Measurements from ENCODE around the gene RPS2.
A peak's percentile ranks its signal among the peaks of the same experiment; 100 is the strongest.

RPS2 gene

DNA sequence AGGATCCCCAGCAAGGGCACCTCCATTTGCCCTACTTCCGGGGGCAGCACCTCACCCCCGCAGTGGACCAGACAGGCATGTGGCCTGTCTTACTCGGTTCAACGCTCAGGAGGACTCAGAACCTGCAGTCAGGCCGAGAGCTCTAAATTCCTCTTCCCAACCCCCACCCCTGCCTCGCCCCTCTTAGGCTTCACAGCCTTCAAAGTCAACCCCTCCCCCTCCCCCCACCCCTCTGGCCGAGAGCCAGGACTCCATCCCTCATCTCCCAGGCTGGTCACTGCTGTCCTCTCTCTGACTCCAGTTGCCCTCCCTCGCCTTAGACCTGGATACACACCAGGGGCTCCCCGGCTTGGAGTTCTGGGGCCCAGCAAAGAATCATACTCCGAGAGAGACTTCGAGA lies 38.4 kb downstream of the RPS2 start (continued):
- no peak for TF ChIP-seq REPIN1 (tag by site-specific recombination; IDR thresholded peaks at IDR 0.05; ENCODE audit: low read depth)
- TF ChIP-seq ZNF10 (tag by site-specific recombination; IDR thresholded peaks at IDR 0.05): no peak

DNA sequence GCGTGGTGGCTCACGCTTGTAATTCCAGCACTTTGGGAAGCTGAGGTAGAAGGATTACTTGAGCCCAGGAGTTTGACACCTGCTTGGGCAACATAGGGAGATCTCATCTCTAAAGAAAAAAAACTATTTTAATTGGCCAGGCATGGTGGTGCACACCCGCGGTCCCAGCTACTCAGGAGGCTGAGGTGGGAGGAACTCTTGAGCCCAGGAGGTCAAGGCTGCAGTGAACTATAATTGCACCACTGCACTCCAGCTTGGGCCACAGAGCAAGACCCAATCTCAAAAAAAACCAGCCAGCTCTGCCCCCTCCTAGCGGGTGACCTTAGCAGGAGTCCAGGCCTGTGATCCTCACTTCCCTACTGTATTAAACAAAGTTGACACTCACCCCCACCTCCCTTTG lies 40.5 kb downstream of the RPS2 start:
- Histone ChIP-seq H3K9me3 (ENCODE audit: control insufficient read depth, insufficient read depth, low read depth, low read length) (no peaks in the 10 kb centered on the region), H3K27ac (ENCODE audit: extremely low read depth, low read depth, low read length) (no peak overlapping the region; the same call in 1 of the 2 replicates), H3K36me3 (ENCODE audit: control insufficient read depth in 2 of 2, insufficient read depth in 1 of 2, low read length in 2 of 2) (no peaks in the 10 kb centered on the region), H3K4me3 (ENCODE audit: low read depth, low read length) (no peak overlapping the region), H3K4me1 (ENCODE audit: control insufficient read depth, insufficient read depth, low read length) (no peaks in the 10 kb centered on the region; the same call in 1 of the 2 replicates)
- CTCF ChIA-PET: interaction anchor here (0.6 to 2.0 kb wide), 19 partner anchors 8 to 678 kb away, joined by 3 to 14 read pairs (median 4); partner anchors contain the start of gene FAHD1
- no peak for TF ChIP-seq OSR2 (tag by site-specific recombination; IDR thresholded peaks at IDR 0.05)
- TF ChIP-seq ZNF830 (tag by site-specific recombination; IDR thresholded peaks at IDR 0.05; ENCODE audit: low read depth): no peak
- peak; percentile 12; the same call in 1 of the 2 replicates for TF ChIP-seq ZIC2 (tag by site-specific recombination; IDR thresholded peaks at IDR 0.05)
- POLR2A ChIA-PET: interaction anchor here (0.8 to 1.7 kb wide), 7 partner anchors 15 to 218 kb away, joined by 3 to 14 read pairs (median 4); partner anchors contain the start of genes MAPK8IP3, MSRB1, NUBP2 and RPS2

DNA sequence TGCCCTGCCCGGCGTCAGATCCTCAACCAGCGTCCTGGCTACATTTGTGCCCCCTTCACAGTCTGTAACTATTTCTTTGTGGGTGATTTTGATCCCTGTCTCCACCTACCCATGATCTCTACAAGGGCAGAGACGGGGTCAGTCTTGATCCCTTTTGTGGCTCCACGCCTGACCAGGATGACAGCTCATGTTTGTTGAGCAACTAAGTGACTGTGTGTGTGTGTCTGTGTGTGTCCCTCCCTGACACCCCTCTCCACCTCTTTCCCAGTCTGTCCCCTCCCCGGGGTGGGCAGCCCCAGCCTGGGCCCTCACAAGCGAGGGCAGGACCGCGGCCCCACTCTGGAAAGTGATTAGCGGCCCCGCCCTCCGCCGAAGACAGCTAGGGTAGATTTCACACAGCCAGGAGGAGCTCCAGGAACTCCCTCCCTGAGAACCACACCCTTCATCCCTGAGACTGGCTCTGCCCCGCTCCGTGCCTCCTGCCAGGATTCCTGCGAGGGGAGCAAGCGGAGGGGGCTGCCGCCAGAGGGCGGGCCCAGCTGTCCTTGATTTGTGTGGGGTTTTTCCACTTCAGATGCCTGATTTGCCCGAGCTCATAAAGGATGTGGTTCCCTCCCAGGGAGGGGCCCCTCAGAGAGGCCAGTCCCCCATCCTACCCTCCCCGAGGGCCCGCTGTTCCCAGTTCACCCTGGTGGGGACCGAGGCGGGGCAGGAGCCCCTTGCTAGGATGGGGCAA lies 41.2 kb downstream of the RPS2 start:
- Histone ChIP-seq H3K27ac (ENCODE audit: extremely low read depth, low read depth, low read length) (no peak overlapping the region; the same call in 1 of the 2 replicates), H3K4me1 (ENCODE audit: control insufficient read depth, insufficient read depth, low read length) (no peaks in the 10 kb centered on the region; the same call in 1 of the 2 replicates), H3K36me3 (ENCODE audit: control insufficient read depth in 2 of 2, insufficient read depth in 1 of 2, low read length in 2 of 2) (no peaks in the 10 kb centered on the region), H3K4me3 (ENCODE audit: low read depth, low read length) (no peak overlapping the region), H3K9me3 (ENCODE audit: control insufficient read depth, insufficient read depth, low read depth, low read length) (no peaks in the 10 kb centered on the region)
- POLR2A ChIA-PET: interaction anchor here (0.8 to 1.7 kb wide), 8 partner anchors 14 to 232 kb away, joined by 3 to 14 read pairs (median 4); partner anchors contain the start of genes MAPK8IP3, MSRB1, NUBP2 and RPS2
- CTCF ChIA-PET: interaction anchor here (0.6 to 2.0 kb wide), 29 partner anchors 9 to 677 kb away, joined by 3 to 14 read pairs (median 4); partner anchors contain the start of gene FAHD1
- peak; percentile 91 for TF ChIP-seq ZNF398 (tag by site-specific recombination; IDR thresholded peaks at IDR 0.05)
- TF ChIP-seq ZNF214 (tag by site-specific recombination; IDR thresholded peaks at IDR 0.05; ENCODE audit: borderline replicate concordance): no peak
- no peak for TF ChIP-seq ZNF239 (tag by site-specific recombination; IDR thresholded peaks at IDR 0.05)
- TF ChIP-seq ZNF830 (tag by site-specific recombination; IDR thresholded peaks at IDR 0.05; ENCODE audit: low read depth): no peak
- TF ChIP-seq ZFP37 (tag by site-specific recombination; IDR thresholded peaks at IDR 0.05): no peak
- peak; percentile 51 for TF ChIP-seq ZBTB8A (tag by site-specific recombination; IDR thresholded peaks at IDR 0.05)
- TF ChIP-seq, protein P1, sequence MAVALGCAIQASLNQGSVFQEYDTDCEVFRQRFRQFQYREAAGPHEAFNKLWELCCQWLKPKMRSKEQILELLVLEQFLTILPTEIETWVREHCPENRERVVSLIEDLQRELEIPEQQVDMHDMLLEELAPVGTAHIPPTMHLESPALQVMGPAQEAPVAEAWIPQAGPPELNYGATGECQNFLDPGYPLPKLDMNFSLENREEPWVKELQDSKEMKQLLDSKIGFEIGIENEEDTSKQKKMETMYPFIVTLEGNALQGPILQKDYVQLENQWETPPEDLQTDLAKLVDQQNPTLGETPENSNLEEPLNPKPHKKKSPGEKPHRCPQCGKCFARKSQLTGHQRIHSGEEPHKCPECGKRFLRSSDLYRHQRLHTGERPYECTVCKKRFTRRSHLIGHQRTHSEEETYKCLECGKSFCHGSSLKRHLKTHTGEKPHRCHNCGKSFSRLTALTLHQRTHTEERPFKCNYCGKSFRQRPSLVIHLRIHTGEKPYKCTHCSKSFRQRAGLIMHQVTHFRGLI (tag by site-specific recombination; IDR thresholded peaks at IDR 0.05): no peak
- no peak for TF ChIP-seq ZNF639 (tag by site-specific recombination; IDR thresholded peaks at IDR 0.05)
- TF ChIP-seq ZSCAN23 (tag by site-specific recombination; IDR thresholded peaks at IDR 0.05): no peak
- no peak for TF ChIP-seq ZNF138 (tag by site-specific recombination; IDR thresholded peaks at IDR 0.05; ENCODE audit: borderline replicate concordance)
- TF ChIP-seq ZNF558 (tag by site-specific recombination; IDR thresholded peaks at IDR 0.05): no peak
- TF ChIP-seq ZNF2 (tag by site-specific recombination; IDR thresholded peaks at IDR 0.05): no peak; the same call in 1 of the 2 replicates
- TF ChIP-seq, protein P2, sequence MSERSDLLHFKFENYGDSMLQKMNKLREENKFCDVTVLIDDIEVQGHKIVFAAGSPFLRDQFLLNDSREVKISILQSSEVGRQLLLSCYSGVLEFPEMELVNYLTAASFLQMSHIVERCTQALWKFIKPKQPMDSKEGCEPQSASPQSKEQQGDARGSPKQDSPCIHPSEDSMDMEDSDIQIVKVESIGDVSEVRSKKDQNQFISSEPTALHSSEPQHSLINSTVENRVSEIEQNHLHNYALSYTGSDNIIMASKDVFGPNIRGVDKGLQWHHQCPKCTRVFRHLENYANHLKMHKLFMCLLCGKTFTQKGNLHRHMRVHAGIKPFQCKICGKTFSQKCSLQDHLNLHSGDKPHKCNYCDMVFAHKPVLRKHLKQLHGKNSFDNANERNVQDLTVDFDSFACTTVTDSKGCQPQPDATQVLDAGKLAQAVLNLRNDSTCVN (tag by site-specific recombination; optimal IDR thresholded peaks at IDR 0.05): peak; percentile 12
- TF ChIP-seq, protein P3, sequence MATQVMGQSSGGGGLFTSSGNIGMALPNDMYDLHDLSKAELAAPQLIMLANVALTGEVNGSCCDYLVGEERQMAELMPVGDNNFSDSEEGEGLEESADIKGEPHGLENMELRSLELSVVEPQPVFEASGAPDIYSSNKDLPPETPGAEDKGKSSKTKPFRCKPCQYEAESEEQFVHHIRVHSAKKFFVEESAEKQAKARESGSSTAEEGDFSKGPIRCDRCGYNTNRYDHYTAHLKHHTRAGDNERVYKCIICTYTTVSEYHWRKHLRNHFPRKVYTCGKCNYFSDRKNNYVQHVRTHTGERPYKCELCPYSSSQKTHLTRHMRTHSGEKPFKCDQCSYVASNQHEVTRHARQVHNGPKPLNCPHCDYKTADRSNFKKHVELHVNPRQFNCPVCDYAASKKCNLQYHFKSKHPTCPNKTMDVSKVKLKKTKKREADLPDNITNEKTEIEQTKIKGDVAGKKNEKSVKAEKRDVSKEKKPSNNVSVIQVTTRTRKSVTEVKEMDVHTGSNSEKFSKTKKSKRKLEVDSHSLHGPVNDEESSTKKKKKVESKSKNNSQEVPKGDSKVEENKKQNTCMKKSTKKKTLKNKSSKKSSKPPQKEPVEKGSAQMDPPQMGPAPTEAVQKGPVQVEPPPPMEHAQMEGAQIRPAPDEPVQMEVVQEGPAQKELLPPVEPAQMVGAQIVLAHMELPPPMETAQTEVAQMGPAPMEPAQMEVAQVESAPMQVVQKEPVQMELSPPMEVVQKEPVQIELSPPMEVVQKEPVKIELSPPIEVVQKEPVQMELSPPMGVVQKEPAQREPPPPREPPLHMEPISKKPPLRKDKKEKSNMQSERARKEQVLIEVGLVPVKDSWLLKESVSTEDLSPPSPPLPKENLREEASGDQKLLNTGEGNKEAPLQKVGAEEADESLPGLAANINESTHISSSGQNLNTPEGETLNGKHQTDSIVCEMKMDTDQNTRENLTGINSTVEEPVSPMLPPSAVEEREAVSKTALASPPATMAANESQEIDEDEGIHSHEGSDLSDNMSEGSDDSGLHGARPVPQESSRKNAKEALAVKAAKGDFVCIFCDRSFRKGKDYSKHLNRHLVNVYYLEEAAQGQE (tag by site-specific recombination; IDR thresholded peaks at IDR 0.05): no peak
- peak; percentile 48; the same call in 1 of the 2 replicates for TF ChIP-seq ZNF600 (tag by site-specific recombination; IDR thresholded peaks at IDR 0.05)
- no peak for TF ChIP-seq ZNF24 (tag by site-specific recombination; IDR thresholded peaks at IDR 0.05)
- peak; percentile 33 for TF ChIP-seq ZBTB48 (tag by site-specific recombination; IDR thresholded peaks at IDR 0.05)
- no peak for TF ChIP-seq BCL11A (tag by site-specific recombination; IDR thresholded peaks at IDR 0.05; ENCODE audit: low read depth)
